ENCODE measurements around the gene ERN2. TPM values are rescaled to one million over a fixed set of nuclear protein-coding genes. Genes with fewer than 3 reads are reported as not detected.

Gene ERN2
- polyA plus RNA-seq, 1 of the 3 experiments (the other 2 are of a cell fraction), result 0.03 TPM

- Histone ChIP-seq H3F3A (replicated peaks; ENCODE audit: insufficient read depth) (no peaks in the 10 kb centered on the region), H3K27me3 (ENCODE audit: insufficient read depth) (no peaks in the 10 kb centered on the region; the same call in 1 of the 2 replicates), H4K20me1 (ENCODE audit: insufficient read depth) (no peaks in the 10 kb centered on the region), H3K4me2 (no peak overlapping the region), H3K9ac (no peak overlapping the region), H3K27ac (ENCODE audit: low read depth in 2 of 2, low read length in 1 of 2) (no peak overlapping the region), H3K9me3 (no peaks in the 10 kb centered on the region), H3K79me2 (ENCODE audit: insufficient read depth) (no peaks in the 10 kb centered on the region), H3K4me1 (ENCODE audit: control insufficient read depth in 1 of 2, insufficient read depth in 2 of 2, low read depth in 1 of 2, low read length in 1 of 2) (no peaks in the 10 kb centered on the region), H3K9me2 (no peaks in the 10 kb centered on the region), H3K36me3 (replicated peaks in 1 of 2; ENCODE audit: control insufficient read depth in 1 of 2, insufficient read depth in 2 of 2, low read length in 1 of 2) (no peaks in the 10 kb centered on the region), H3K4me3 (ENCODE audit: low read depth in 2 of 2, low read length in 1 of 2) (no peak overlapping the region), H2AFZ (ENCODE audit: low read depth) (no peak overlapping the region)
- WGBS (ENCODE audit: low lambda C conversion rate), result 57% methylated on average over 1 of the region's 4 CpGs
- TF ChIP-seq FOSL2 (IDR thresholded peaks at IDR 0.05; ENCODE audit: borderline replicate concordance, low read depth) (no peak), TEAD4 (IDR thresholded peaks at IDR 0.05; ENCODE audit: borderline replicate concordance, insufficient read depth) (no peak), YY1 (IDR thresholded peaks at IDR 0.05; ENCODE audit: low read depth) (no peak), RCOR1 (IDR thresholded peaks at IDR 0.05; ENCODE audit: low read length) (no peak), ELF1 (IDR thresholded peaks at IDR 0.05) (no peak), GATA2 (CRISPR knock-in tag; IDR thresholded peaks at IDR 0.05) (no peak), MAX (IDR thresholded peaks at IDR 0.05; ENCODE audit: low read depth) (no peak), CTCF (IDR thresholded peaks at IDR 0.05) (no peak), MEF2A (IDR thresholded peaks at IDR 0.05; ENCODE audit: borderline replicate concordance, low read depth) (no peak), GABPA (IDR thresholded peaks at IDR 0.05; ENCODE audit: low read depth) (no peak), EP300 (IDR thresholded peaks at IDR 0.05; ENCODE audit: borderline replicate concordance in 1 of 2, low read depth in 1 of 2, low read length in 1 of 2) (no peak), USF1 (IDR thresholded peaks at IDR 0.05; ENCODE audit: borderline replicate concordance, low read depth) (no peak), USF2 (IDR thresholded peaks at IDR 0.05; ENCODE audit: borderline replicate concordance, low read depth, low read length) (no peak), CHD2 (IDR thresholded peaks at IDR 0.05; ENCODE audit: low read length, partially characterized antibody) (no peak), TAF1 (IDR thresholded peaks at IDR 0.05; ENCODE audit: borderline replicate concordance, low read depth, low read length) (no peak), NFIC (IDR thresholded peaks at IDR 0.05; ENCODE audit: borderline replicate concordance) (no peak), EZH2phosphoT487 (IDR thresholded peaks at IDR 0.05; ENCODE audit: borderline replicate concordance, low read depth) (no peak), FOXJ3 (CRISPR knock-in tag; IDR thresholded peaks at IDR 0.05) (no peak), SIN3A (IDR thresholded peaks at IDR 0.05; ENCODE audit: borderline replicate concordance, low read depth, low read length) (no peak), RAD21 (IDR thresholded peaks at IDR 0.05; ENCODE audit: low read length) (no peak)
- POLR2A ChIA-PET, result interaction anchor here (0.6 kb wide), 1 partner anchor 43 kb away, joined by 3 read pairs; no protein-coding TSS in a partner anchor
- DNase-seq, result no peak
- CTCF ChIA-PET, result interaction anchor here (0.9 kb wide), 1 partner anchor 22 kb away, joined by 3 read pairs; no protein-coding TSS in a partner anchor
These were observed 6.6 kb downstream of the ERN2 start for GRCh38 chr16:23706439-23706838.
